ENCODE data around the gene GSKIP. TPM values are rescaled to one million over a fixed set of nuclear protein-coding genes. Genes with fewer than 3 reads are reported as not detected.

Gene GSKIP
- total RNA-seq, 2 donors from 2014 or later: 107 to 168 TPM

- intact Hi-C loops (cut with DNase I): no loop called here
- no peaks in the 10 kb centered on the region for H3K9me3 ChIP-seq
- H3K4me3 ChIP-seq: peak overlapping the region; percentile 63
- H3K4me1 ChIP-seq: no peaks in the 10 kb centered on the region
- H3K27me3 ChIP-seq: no peaks in the 10 kb centered on the region
- peak overlapping the region; percentile 64 to 74 for H3K9ac ChIP-seq (ENCODE audit: low read depth in 2 of 2, low read length in 2 of 2)
- no peak for TF ChIP-seq CTCF (IDR thresholded peaks at IDR 0.05)
- H3K27ac ChIP-seq: peak overlapping the region; percentile 50
- H3K36me3 ChIP-seq: no peaks in the 10 kb centered on the region
- no peak for DNase-seq
Observed at GRCh38 chr14:96390965-96391292, 27.6 kb downstream of the GSKIP start.

GRCh38 chr14:96391293-96392118, 28.2 kb downstream of the GSKIP start:
- H3K4me3 ChIP-seq: peak overlapping the region; percentile 64

GRCh38 chr14:96393071-96393691, 29.9 kb downstream of the GSKIP start:
- no peaks in the 10 kb centered on the region for H3K36me3 ChIP-seq
- intact Hi-C loops (cut with DNase I): no loop called here
- no peak overlapping the region for H3K9ac ChIP-seq (ENCODE audit: low read depth in 2 of 2, low read length in 2 of 2)
- H3K4me3 ChIP-seq: no peak overlapping the region
- no peaks in the 10 kb centered on the region for H3K4me1 ChIP-seq
- no peak for DNase-seq
- TF ChIP-seq CTCF (IDR thresholded peaks at IDR 0.05): no peak
- H3K9me3 ChIP-seq: no peaks in the 10 kb centered on the region
- H3K27me3 ChIP-seq: no peaks in the 10 kb centered on the region
- H3K27ac ChIP-seq: no peak overlapping the region

More at GRCh38 chr14:96391293-96392118, 28.2 kb downstream of the GSKIP start:
- H3K27me3 ChIP-seq: no peaks in the 10 kb centered on the region
- TF ChIP-seq CTCF (IDR thresholded peaks at IDR 0.05): no peak
- H3K27ac ChIP-seq: peak overlapping the region; percentile 70
- intact Hi-C loops (cut with DNase I): no loop called here
- no peaks in the 10 kb centered on the region for H3K4me1 ChIP-seq
- H3K9ac ChIP-seq (ENCODE audit: low read depth in 2 of 2, low read length in 2 of 2): peak overlapping the region; percentile 79 to 84
- H3K9me3 ChIP-seq: no peaks in the 10 kb centered on the region
- no peaks in the 10 kb centered on the region for H3K36me3 ChIP-seq
- peak; percentile 99 for DNase-seq

DNA sequence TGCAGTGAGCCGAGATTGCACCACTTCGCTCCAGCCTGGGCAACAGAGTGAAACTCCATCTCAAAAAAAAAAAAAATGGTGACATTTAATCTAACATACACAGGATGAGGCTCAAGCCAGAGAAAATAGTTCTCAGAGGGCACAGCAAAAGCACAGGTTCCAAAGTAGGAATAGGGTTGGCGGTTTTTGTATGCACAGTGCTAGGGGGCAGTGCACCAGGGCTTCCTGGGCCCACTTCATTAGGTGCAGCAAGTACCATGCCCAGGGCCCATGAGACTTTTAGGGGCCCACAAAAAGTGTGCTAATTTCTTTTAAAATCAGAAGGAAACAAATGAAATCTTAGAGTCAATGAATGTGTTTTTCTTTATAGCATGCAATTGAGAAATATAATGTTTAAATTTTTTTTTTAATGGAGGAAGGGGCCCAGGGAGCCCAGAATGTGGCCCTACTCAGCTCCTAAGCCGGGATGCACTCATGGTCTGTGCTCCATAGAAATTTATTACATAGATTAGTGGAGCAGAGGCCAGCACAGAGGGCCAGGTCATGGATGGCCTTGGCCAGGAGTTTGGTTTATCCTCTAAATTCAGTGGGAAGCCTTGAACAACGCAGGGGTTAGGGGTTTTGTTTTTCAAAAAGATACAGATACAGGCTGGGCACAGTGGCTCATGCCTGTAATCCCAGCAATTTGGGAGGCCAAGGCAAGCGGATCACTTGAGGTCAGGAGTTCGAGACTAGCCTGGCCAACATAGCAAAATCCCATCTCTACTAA, 30.9 kb downstream of the GSKIP start:
- Histone ChIP-seq H3K36me3 (no peaks in the 10 kb centered on the region), H3K27ac (no peak overlapping the region), H3K4me1 (no peaks in the 10 kb centered on the region), H3K4me3 (no peak overlapping the region), H3K9me3 (no peaks in the 10 kb centered on the region), H3K9ac (ENCODE audit: low read depth in 2 of 2, low read length in 2 of 2) (no peak overlapping the region), H3K27me3 (no peaks in the 10 kb centered on the region)
- no peak for DNase-seq
- intact Hi-C loops (cut with DNase I): no loop called here
- TF ChIP-seq CTCF (IDR thresholded peaks at IDR 0.05): no peak

GRCh38 chr14:96398432-96398831, 35.1 kb downstream of the GSKIP start:
- TF ChIP-seq CTCF (IDR thresholded peaks at IDR 0.05): no peak
- Histone ChIP-seq H3K9ac (ENCODE audit: low read depth in 2 of 2, low read length in 2 of 2) (no peak overlapping the region), H3K4me3 (no peak overlapping the region), H3K36me3 (no peaks in the 10 kb centered on the region), H3K4me1 (no peaks in the 10 kb centered on the region), H3K9me3 (no peaks in the 10 kb centered on the region), H3K27ac (no peak overlapping the region), H3K27me3 (no peaks in the 10 kb centered on the region)
- intact Hi-C loops (cut with DNase I): no loop called here
- DNase-seq: no peak

Data from colonic mucosa (tissue), 4 donors.